ENCODE data around the gene CCDC158.

The CCDC158 gene

GRCh38 chr4:76275486-76276124 is 145.3 kb downstream of the CCDC158 start:
- no peak for DNase-seq

GRCh38 chr4:76272999-76273398 is 147.9 kb downstream of the CCDC158 start:
- no peak for DNase-seq

- DNase-seq = no peak
Observed at GRCh38 chr4:76272582-76272981, 148.4 kb downstream of the CCDC158 start.

- DNase-seq = no peak
Observed at GRCh38 chr4:76272073-76272472, 148.9 kb downstream of the CCDC158 start.

- no peak for DNase-seq
Observed at GRCh38 chr4:76271248-76271647, 149.7 kb downstream of the CCDC158 start.

- no peak for DNase-seq
Observed at GRCh38 chr4:76270244-76271175, 150.4 kb downstream of the CCDC158 start.

- DNase-seq = no peak
Observed at GRCh38 chr4:76267811-76268210, 153.1 kb downstream of the CCDC158 start.

- DNase-seq = no peak
Observed at GRCh38 chr4:76266627-76267026, 154.3 kb downstream of the CCDC158 start.

GRCh38 chr4:76265631-76266218 is 155.2 kb downstream of the CCDC158 start:
- no peak for DNase-seq
